Activated T-helper 2 cell treated with anti-CD3 and anti-CD28 coated beads, Interferon-gamma antibody, Interleukin-2, Interleukin-4, amounts not matched to agents 10 μg/mL and 5 μg/mL and 100 μg/mL, durations not matched to agents 14 hours and 24 hours and 36 hours (primary cell): ENCODE results near the gene CFAP43. TPM values are rescaled to one million over a fixed set of nuclear protein-coding genes. Genes with fewer than 3 reads are reported as not detected.
A peak's percentile ranks its signal among the peaks of the same experiment; 100 is the strongest.

Experiments used
- DNase-seq: peaks from one replicate; pipeline ENCODE4 v3.0.0; 2021; ENCODE audit warnings: low spot score
- H3K27ac Mint-ChIP-seq: one replicate; pipeline ENCODE4 v1.8.0; 2021; ENCODE audit warnings: mixed read lengths
- H3K27me3 Mint-ChIP-seq: one replicate; pipeline ENCODE4 v1.8.0; 2021; ENCODE audit warnings: low read depth, mixed read lengths
- H3K36me3 Mint-ChIP-seq: one replicate; pipeline ENCODE4 v1.8.0; 2021; ENCODE audit warnings: low read depth, mixed read lengths
- H3K4me1 Mint-ChIP-seq: one replicate; pipeline ENCODE4 v1.8.0; 2021; ENCODE audit warnings: low read depth, mixed read lengths
- H3K4me3 Mint-ChIP-seq: one replicate; pipeline ENCODE4 v1.8.0; 2021; ENCODE audit warnings: low read depth, mild to moderate bottlenecking, moderate library complexity, mixed read lengths
- H3K9me3 Mint-ChIP-seq: one replicate; pipeline ENCODE4 v1.8.0; 2021; ENCODE audit warnings: mixed read lengths
- intact Hi-C: fragments of 100-400 bp; cut with micrococcal nuclease; formaldehyde crosslinking; loops from one replicate; pipeline ENCODE4 v1.15.1; 2023
- total RNA-seq: library from RNA; stranded (reverse); gene quantifications from 2 replicates; pipeline ENCODE4 v1.2.3, GENCODE V29; 2022

CFAP43 gene
- total RNA-seq, 1 donor from 2014 or later = 0.07 TPM

- Mint-ChIP-seq H3K4me1 (peaks cover 13% of the 10 kb centered on the region), H3K27me3 (peaks cover 35% of the 10 kb centered on the region), H3K27ac (no peak overlapping the region), H3K9me3 (peaks cover 12% of the 10 kb centered on the region), H3K36me3 (peaks cover 3% of the 10 kb centered on the region), H3K4me3 (no peak overlapping the region)
- DNase-seq = no peak
- intact Hi-C loops = no loop called here
Measured at GRCh38 chr10:104242545-104242944, 10.4 kb upstream of the CFAP43 start.

GRCh38 chr10:104240078-104240477, 7.9 kb upstream of the CFAP43 start:
- DNase-seq = no peak
- no peaks in the 10 kb centered on the region for H3K36me3 Mint-ChIP-seq
- H3K27ac Mint-ChIP-seq = no peak overlapping the region
- peaks cover 12% of the 10 kb centered on the region for H3K9me3 Mint-ChIP-seq
- H3K4me3 Mint-ChIP-seq = no peak overlapping the region
- intact Hi-C loops = no loop called here
- peaks cover 50% of the 10 kb centered on the region for H3K27me3 Mint-ChIP-seq
- no peaks in the 10 kb centered on the region for H3K4me1 Mint-ChIP-seq

- H3K27me3 Mint-ChIP-seq = peaks cover 56% of the 10 kb centered on the region
- H3K4me3 Mint-ChIP-seq = no peak overlapping the region
- H3K9me3 Mint-ChIP-seq = peaks cover 17% of the 10 kb centered on the region
- H3K36me3 Mint-ChIP-seq = no peaks in the 10 kb centered on the region
- no peak for DNase-seq
- H3K27ac Mint-ChIP-seq = no peak overlapping the region
- intact Hi-C loops = no loop called here
- H3K4me1 Mint-ChIP-seq = peaks cover 13% of the 10 kb centered on the region
Measured at GRCh38 chr10:104235801-104236200, 3.6 kb upstream of the CFAP43 start.

- no peak overlapping the region for H3K27ac Mint-ChIP-seq
- H3K36me3 Mint-ChIP-seq = no peaks in the 10 kb centered on the region
- H3K9me3 Mint-ChIP-seq = peaks cover 17% of the 10 kb centered on the region
- H3K4me1 Mint-ChIP-seq = peaks cover 14% of the 10 kb centered on the region
- H3K27me3 Mint-ChIP-seq = peaks cover 52% of the 10 kb centered on the region
- intact Hi-C loops = loop anchor here (5.0 kb wide), 1 partner anchor 113 kb away; the partner anchor contains the start of gene SFR1
- no peak overlapping the region for H3K4me3 Mint-ChIP-seq
- no peak for DNase-seq
Measured at GRCh38 chr10:104234934-104235333, 2.8 kb upstream of the CFAP43 start.

- Mint-ChIP-seq H3K36me3 (no peaks in the 10 kb centered on the region), H3K27me3 (peaks cover 42% of the 10 kb centered on the region), H3K27ac (no peak overlapping the region), H3K9me3 (peaks cover 17% of the 10 kb centered on the region), H3K4me1 (peaks cover 14% of the 10 kb centered on the region), H3K4me3 (peak overlapping the region; percentile 67)
- DNase-seq = no peak
- intact Hi-C loops = loop anchor here (5.0 kb wide), 1 partner anchor 112 kb away; the partner anchor contains the start of gene SFR1
Measured at GRCh38 chr10:104233817-104234216, 1.7 kb upstream of the CFAP43 start.

- intact Hi-C loops = loop anchor here (1.0 to 5.0 kb wide), 3 partner anchors 23 to 110 kb away; partner anchors contain the start of gene SFR1
- peaks cover 17% of the 10 kb centered on the region for H3K9me3 Mint-ChIP-seq
- DNase-seq = no peak
- H3K27me3 Mint-ChIP-seq = peaks cover 38% of the 10 kb centered on the region
- no peaks in the 10 kb centered on the region for H3K36me3 Mint-ChIP-seq
- H3K4me1 Mint-ChIP-seq = peaks cover 14% of the 10 kb centered on the region
- H3K4me3 Mint-ChIP-seq = peak overlapping the region; percentile 85
- H3K27ac Mint-ChIP-seq = peak overlapping the region; percentile 22
Measured at GRCh38 chr10:104232613-104233102, 494 bp upstream of the CFAP43 start.

- Mint-ChIP-seq H3K4me3 (no peak overlapping the region), H3K27ac (no peak overlapping the region), H3K36me3 (no peaks in the 10 kb centered on the region), H3K4me1 (peaks cover 14% of the 10 kb centered on the region), H3K27me3 (peaks cover 32% of the 10 kb centered on the region), H3K9me3 (peaks cover 9% of the 10 kb centered on the region)
- intact Hi-C loops = loop anchor here (5.0 kb wide), 1 partner anchor 108 kb away; the partner anchor contains the start of gene SFR1
- no peak for DNase-seq
Measured at GRCh38 chr10:104230490-104230889, 1.7 kb downstream of the CFAP43 start.

- Mint-ChIP-seq H3K36me3 (no peaks in the 10 kb centered on the region), H3K9me3 (no peaks in the 10 kb centered on the region), H3K4me1 (peaks cover 3% of the 10 kb centered on the region), H3K4me3 (no peak overlapping the region), H3K27ac (no peak overlapping the region), H3K27me3 (peaks cover 35% of the 10 kb centered on the region)
- intact Hi-C loops = no loop called here
- DNase-seq = no peak
Measured at GRCh38 chr10:104223304-104223703, 8.9 kb downstream of the CFAP43 start.

- no peaks in the 10 kb centered on the region for H3K9me3 Mint-ChIP-seq
- no peaks in the 10 kb centered on the region for H3K36me3 Mint-ChIP-seq
- no peak overlapping the region for H3K27ac Mint-ChIP-seq
- H3K4me1 Mint-ChIP-seq = peaks cover 3% of the 10 kb centered on the region
- intact Hi-C loops = no loop called here
- H3K4me3 Mint-ChIP-seq = no peak overlapping the region
- no peak for DNase-seq
- H3K27me3 Mint-ChIP-seq = peaks cover 23% of the 10 kb centered on the region
Measured at GRCh38 chr10:104220522-104220921, 11.6 kb downstream of the CFAP43 start.

- H3K4me3 Mint-ChIP-seq = no peak overlapping the region
- H3K27ac Mint-ChIP-seq = no peak overlapping the region
- H3K9me3 Mint-ChIP-seq = no peaks in the 10 kb centered on the region
- peaks cover 18% of the 10 kb centered on the region for H3K27me3 Mint-ChIP-seq
- H3K36me3 Mint-ChIP-seq = no peaks in the 10 kb centered on the region
- H3K4me1 Mint-ChIP-seq = peaks cover 3% of the 10 kb centered on the region
- intact Hi-C loops = no loop called here
- no peak for DNase-seq
Measured at GRCh38 chr10:104218751-104219150, 13.4 kb downstream of the CFAP43 start.

GRCh38 chr10:104216631-104217030, 15.5 kb downstream of the CFAP43 start:
- no peaks in the 10 kb centered on the region for H3K36me3 Mint-ChIP-seq
- H3K9me3 Mint-ChIP-seq = no peaks in the 10 kb centered on the region
- intact Hi-C loops = no loop called here
- no peak overlapping the region for H3K27ac Mint-ChIP-seq
- no peak overlapping the region for H3K4me3 Mint-ChIP-seq
- H3K4me1 Mint-ChIP-seq = peaks cover 3% of the 10 kb centered on the region
- DNase-seq = no peak
- peaks cover 26% of the 10 kb centered on the region for H3K27me3 Mint-ChIP-seq

GRCh38 chr10:104209575-104210198, 22.5 kb downstream of the CFAP43 start:
- no peaks in the 10 kb centered on the region for H3K36me3 Mint-ChIP-seq
- intact Hi-C loops = loop anchor here (1.0 kb wide), 1 partner anchor 321 kb away; no protein-coding TSS in a partner anchor
- H3K27me3 Mint-ChIP-seq = peaks cover 42% of the 10 kb centered on the region
- H3K9me3 Mint-ChIP-seq = no peaks in the 10 kb centered on the region
- H3K27ac Mint-ChIP-seq = no peak overlapping the region
- no peak overlapping the region for H3K4me3 Mint-ChIP-seq
- DNase-seq = no peak
- H3K4me1 Mint-ChIP-seq = no peaks in the 10 kb centered on the region

GRCh38 chr10:104208730-104209129, 23.4 kb downstream of the CFAP43 start:
- Mint-ChIP-seq H3K27me3 (peaks cover 44% of the 10 kb centered on the region), H3K36me3 (no peaks in the 10 kb centered on the region), H3K9me3 (no peaks in the 10 kb centered on the region), H3K4me1 (no peaks in the 10 kb centered on the region), H3K27ac (no peak overlapping the region), H3K4me3 (no peak overlapping the region)
- intact Hi-C loops = loop anchor here (1.0 kb wide), 1 partner anchor 320 kb away; no protein-coding TSS in a partner anchor
- DNase-seq = no peak
